ENCODE data around the gene MYH6. TPM values are rescaled to one million over a fixed set of nuclear protein-coding genes. Genes with fewer than 3 reads are reported as not detected.
"Not testable (repeated sequence)": the region's sequence is repeated elsewhere in the genome, so short reads cannot be mapped to it uniquely, and the experiment has no call there.

MYH6 gene
- total RNA-seq, 6 donors from 2014 or later: not detected

DNA sequence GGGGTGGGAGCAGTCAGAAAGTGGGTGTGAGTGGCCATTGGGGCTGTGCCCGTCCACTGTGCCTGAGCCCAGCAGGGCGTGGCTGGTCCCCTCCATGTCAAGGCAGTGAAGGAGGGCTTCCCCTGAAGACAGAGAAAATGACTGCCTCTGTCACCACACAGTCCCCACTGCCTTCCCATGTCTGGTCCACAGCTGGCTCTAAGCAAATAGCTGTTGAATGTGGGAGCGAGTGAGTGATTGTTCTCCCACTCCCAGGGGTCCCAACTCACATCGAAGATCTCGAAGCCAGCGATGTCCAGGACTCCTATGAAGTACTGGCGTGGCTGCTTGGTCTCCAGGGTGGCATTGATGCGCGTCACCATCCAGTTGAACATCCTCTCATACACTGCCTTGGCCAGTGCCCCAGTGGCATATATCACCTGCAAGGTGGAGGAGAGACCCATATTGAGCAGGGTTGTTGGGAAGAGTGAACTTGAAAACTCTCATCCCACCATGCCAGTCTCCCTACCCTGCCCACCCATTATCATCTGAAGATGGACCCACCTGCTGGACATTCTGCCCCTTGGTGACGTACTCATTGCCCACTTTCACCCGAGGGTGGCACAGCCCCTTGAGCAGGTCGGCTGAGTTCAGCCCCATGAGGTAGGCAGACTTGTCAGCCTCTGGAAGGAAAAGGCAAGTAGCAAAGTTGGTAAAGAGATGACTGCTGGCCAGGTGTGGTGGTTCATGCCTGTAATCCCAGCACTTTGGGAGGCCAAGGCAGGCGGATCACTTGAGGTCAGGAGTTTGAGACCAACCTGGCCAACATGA lies 20.8 kb upstream of the MYH6 start:
- H3K4me3 ChIP-seq: no peak overlapping the region
- TF ChIP-seq POLR2A (IDR thresholded peaks at IDR 0.05) (no peak), EP300 (IDR thresholded peaks at IDR 0.05) (no peak)
- TF ChIP-seq, protein P1, sequence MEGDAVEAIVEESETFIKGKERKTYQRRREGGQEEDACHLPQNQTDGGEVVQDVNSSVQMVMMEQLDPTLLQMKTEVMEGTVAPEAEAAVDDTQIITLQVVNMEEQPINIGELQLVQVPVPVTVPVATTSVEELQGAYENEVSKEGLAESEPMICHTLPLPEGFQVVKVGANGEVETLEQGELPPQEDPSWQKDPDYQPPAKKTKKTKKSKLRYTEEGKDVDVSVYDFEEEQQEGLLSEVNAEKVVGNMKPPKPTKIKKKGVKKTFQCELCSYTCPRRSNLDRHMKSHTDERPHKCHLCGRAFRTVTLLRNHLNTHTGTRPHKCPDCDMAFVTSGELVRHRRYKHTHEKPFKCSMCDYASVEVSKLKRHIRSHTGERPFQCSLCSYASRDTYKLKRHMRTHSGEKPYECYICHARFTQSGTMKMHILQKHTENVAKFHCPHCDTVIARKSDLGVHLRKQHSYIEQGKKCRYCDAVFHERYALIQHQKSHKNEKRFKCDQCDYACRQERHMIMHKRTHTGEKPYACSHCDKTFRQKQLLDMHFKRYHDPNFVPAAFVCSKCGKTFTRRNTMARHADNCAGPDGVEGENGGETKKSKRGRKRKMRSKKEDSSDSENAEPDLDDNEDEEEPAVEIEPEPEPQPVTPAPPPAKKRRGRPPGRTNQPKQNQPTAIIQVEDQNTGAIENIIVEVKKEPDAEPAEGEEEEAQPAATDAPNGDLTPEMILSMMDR (IDR thresholded peaks at IDR 0.05): no peak
- 85 to 90% methylated on average over 11 to 13 of the region's 13 CpGs for WGBS, 2 donors
- DNase-seq (no peak), ATAC-seq (ENCODE audit: low FRiP score in 2 of 2) (no peak)
- H3K9me3 ChIP-seq: no peaks in the 10 kb centered on the region
- no peaks in the 10 kb centered on the region for H3K27me3 ChIP-seq
- H3K4me1 ChIP-seq: no peaks in the 10 kb centered on the region
- H3K27ac ChIP-seq: no peak overlapping the region
- H3K36me3 ChIP-seq: no peaks in the 10 kb centered on the region

DNA sequence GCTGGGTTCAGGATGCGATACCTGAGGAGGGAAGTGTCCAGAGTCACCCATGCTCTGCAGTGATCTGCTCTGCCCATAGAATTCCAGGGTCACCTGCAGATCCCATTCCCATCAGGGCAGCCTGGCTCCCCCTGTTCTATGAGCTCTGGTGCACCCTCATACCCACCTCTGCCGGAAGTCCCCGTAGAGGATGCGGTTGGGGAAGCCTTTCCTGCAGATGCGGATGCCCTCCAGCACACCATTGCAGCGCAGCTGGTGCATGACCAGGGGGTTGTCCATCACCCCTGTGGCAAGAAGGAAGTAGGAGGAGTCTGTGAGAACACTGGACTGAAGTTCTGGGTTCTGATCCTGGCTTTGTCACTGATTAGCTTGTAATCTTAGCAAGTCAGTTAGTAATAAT lies 17.7 kb upstream of the MYH6 start:
- 88 to 93% methylated on average over 1 to 5 of the region's 6 CpGs for WGBS, 2 donors
- not testable (repeated sequence) for H3K4me1 ChIP-seq; H3K9me3 ChIP-seq; H3K27me3 ChIP-seq; H3K27ac ChIP-seq; ATAC-seq (ENCODE audit: low FRiP score in 2 of 2); H3K36me3 ChIP-seq; H3K4me3 ChIP-seq; DNase-seq

DNA sequence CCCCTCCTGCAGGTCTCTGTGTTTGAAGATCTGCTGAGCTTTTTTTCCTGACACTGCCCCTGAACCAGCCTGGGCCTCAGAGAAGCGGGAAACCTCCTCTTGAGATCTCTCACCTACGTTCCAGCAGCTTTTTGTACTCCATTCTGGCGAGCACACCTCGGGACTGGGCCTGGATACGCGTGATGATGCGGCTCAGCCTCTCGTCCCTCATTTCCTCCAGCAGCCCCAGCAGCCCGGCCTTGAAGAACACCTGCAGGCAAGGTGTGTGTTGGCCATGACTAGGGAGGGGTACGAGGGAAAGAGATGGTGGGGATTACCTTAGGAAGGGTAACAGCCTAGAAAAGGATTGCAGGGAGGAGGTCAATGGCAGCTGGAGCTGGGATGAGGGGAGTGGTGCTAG lies 17.1 kb upstream of the MYH6 start:
- 74 to 78% methylated on average over 10 of the region's 10 CpGs for WGBS, 2 donors
- H3K36me3 ChIP-seq: no peaks in the 10 kb centered on the region
- no peak overlapping the region for H3K27ac ChIP-seq
- no peak overlapping the region for H3K4me3 ChIP-seq
- TF ChIP-seq, protein P1 (IDR thresholded peaks at IDR 0.05): no peak
- TF ChIP-seq EP300 (IDR thresholded peaks at IDR 0.05) (no peak), POLR2AphosphoS5 (IDR thresholded peaks at IDR 0.05) (no peak), POLR2A (IDR thresholded peaks at IDR 0.05) (no peak)
- ATAC-seq (ENCODE audit: low FRiP score in 2 of 2) (no peak), DNase-seq (no peak)
- H3K9me3 ChIP-seq: no peaks in the 10 kb centered on the region
- no peaks in the 10 kb centered on the region for H3K4me1 ChIP-seq
- H3K27me3 ChIP-seq: no peaks in the 10 kb centered on the region

DNA sequence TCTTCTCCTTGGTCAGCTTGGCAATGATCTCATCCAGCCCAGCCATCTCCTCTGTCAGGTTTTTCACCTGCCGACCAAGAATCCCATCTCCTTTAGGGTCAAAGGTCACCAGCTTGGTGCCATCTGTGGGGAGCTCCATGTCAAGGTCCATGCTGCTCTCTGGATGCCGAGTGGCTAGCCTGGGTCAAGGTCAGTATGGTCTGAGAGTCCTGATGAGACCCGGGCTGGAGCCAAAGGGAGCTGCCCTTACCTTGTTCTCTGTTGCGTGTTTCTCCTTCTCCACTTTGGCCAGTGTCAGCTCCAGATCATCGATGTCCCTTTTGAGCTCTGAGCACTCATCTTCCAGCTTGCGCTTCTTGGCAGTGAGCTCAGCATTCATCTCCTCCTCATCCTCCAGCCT lies 15.6 kb upstream of the MYH6 start:
- H3K4me3 ChIP-seq: no peak overlapping the region
- H3K27me3 ChIP-seq: no peaks in the 10 kb centered on the region
- ATAC-seq (ENCODE audit: low FRiP score in 2 of 2) (no peak), DNase-seq (no peak)
- H3K36me3 ChIP-seq: no peaks in the 10 kb centered on the region
- 89 to 91% methylated on average over 6 of the region's 6 CpGs for WGBS, 2 donors
- TF ChIP-seq POLR2A (IDR thresholded peaks at IDR 0.05) (no peak), POLR2AphosphoS5 (IDR thresholded peaks at IDR 0.05) (no peak), EP300 (IDR thresholded peaks at IDR 0.05) (no peak)
- TF ChIP-seq, protein P1 (IDR thresholded peaks at IDR 0.05): no peak
- no peak overlapping the region for H3K27ac ChIP-seq
- H3K9me3 ChIP-seq: no peaks in the 10 kb centered on the region
- no peaks in the 10 kb centered on the region for H3K4me1 ChIP-seq

DNA sequence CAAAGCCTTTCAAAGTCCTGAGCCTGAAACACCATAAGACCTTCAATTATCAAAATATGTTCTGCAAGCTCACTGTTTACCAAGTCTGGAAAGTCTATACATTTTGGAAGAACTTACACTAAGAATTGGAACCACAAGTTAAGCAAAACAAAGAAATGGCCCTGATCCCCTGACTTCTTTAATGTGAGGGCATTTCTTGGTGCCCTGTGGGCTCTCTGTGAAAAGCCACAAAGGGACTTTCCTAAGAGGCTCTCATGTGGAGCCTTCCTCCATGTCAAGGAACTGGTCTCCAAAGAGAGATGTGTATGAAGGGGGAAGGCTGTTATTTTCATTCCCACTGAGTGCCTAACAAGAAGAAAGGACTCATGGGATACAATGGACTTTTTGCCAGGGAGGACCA lies 13.5 kb upstream of the MYH6 start:
- Histone ChIP-seq H3K27me3 (no peaks in the 10 kb centered on the region), H3K36me3 (no peaks in the 10 kb centered on the region), H3K9me3 (no peaks in the 10 kb centered on the region), H3K4me3 (no peak overlapping the region), H3K27ac (no peak overlapping the region), H3K4me1 (no peaks in the 10 kb centered on the region)
- TF ChIP-seq POLR2A (IDR thresholded peaks at IDR 0.05) (no peak), POLR2AphosphoS5 (IDR thresholded peaks at IDR 0.05) (no peak), EP300 (IDR thresholded peaks at IDR 0.05) (no peak)
- TF ChIP-seq, protein P1 (IDR thresholded peaks at IDR 0.05): no peak
- DNase-seq: no peak
- ATAC-seq (ENCODE audit: low FRiP score in 2 of 2): no peak

DNA sequence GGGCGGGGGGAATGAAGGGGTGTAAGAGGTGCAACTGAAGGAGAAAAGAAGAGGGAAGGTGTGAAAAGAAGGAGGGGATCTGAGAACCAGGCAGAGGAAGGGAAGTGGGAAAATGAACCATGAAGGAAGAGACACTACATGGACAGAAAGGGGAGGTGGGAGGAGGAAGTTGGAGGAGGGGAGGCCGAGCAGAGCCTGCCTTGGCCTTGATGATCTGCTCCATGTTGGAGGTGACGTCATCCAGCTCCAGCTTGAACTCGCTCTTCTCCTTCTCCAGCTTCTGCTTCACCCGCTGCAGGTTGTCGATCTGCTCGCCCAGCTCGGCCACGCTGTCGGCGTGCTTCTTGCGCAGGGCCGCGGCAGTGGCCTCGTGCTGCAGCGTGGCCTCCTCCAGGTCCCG lies 11.6 kb upstream of the MYH6 start:
- H3K4me3 ChIP-seq; H3K27me3 ChIP-seq; H3K36me3 ChIP-seq; ATAC-seq (ENCODE audit: low FRiP score in 2 of 2); DNase-seq; H3K4me1 ChIP-seq; H3K27ac ChIP-seq; H3K9me3 ChIP-seq: not testable (repeated sequence)
- 50 to 61% methylated on average over 4 to 5 of the region's 17 CpGs for WGBS, 2 donors

Data from upper lobe of left lung (tissue), 6 donors.